Occipital lobe (tissue), 2 donors: ENCODE measurements around the gene PRUNE1. TPM values are rescaled to one million over a fixed set of nuclear protein-coding genes. Genes with fewer than 3 reads are reported as not detected.

ENCODE experiments used
- DNase-seq: peaks from one replicate; lab custom pipeline; 2025; lab: John Stamatoyannopoulos, UW
- total RNA-seq: library from RNA; depleted of rRNA; stranded (reverse); fragments of >200 nt; gene quantifications from one replicate; pipeline ENCODE4 v1.2.3, GENCODE V29; 2014

The PRUNE1 gene
- total RNA-seq, 1 donor from 2014 or later, result 25.3 TPM

DNA sequence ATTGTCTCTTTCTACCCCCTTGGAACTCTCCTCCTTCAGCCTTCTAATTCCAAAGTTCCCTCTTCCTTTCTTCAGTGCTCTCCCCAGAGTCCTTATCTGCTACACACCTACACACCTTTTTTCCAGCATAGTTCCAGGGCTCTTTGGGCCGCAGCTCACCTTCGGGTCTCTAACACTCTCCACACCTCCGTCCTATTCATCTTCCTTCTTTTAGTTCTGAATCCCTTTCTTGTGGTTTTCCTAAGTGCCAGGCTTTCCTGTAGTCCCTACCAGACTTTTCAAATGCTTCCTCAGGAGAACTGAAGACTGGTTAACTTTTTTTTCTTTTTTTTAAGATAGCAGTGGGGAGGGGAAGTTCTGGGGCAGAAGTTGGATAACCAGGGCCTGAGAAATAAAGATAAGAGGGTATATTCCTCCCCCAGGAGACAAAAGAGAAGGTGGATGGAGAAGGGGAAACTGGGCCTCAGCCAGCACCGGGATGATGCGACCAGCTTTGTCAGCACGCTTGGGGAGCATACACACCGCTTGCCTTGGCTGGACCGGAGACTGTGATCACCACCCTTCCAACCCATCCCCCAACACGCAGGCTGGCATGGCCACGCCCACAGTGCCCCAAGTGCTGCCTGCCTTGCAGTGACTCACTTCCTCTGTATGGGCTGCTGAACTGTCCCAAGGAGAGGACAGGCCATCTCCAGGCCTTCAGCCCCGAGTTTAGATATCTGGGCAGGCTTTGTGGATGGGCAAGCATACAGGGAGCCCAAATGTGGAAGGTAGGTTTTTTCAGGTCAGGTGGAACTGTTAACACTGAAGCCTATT lies 31.2 kb upstream of the PRUNE1 start:
- peak; percentile 39 for DNase-seq

- peak; percentile 53 for DNase-seq
Measured at GRCh38 chr1:150979092-150980056, 28.9 kb upstream of the PRUNE1 start.

DNA sequence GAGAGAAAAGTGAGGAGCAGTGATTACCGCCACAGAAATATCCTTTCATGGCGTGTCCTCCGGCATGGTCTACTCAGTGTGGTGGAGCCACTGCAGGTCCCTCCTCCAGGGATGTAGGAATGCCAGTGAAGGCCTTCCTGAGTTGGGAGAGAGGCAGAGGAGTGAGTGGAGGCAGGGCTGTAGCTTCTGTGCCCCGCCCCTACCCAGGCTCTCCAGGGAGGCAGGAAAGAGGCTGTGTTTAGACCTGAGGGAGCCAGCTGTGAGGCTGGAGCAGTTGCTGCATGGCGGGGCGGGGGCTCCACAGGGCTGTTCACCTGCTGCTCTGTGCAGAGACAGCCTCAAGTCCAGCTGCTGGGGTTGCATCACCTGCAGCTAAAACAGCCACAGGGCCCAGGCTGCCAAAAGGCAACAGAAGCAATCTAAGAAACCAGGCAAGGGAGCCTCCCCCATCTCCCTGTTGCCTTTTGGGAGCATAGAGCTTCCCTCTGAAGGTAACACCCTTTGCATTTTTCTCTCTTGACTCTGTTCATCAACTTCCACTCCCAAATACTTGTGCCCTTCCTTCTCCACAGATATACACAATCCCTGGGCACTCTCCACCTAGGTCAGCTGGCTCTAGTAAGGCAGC lies 27.0 kb upstream of the PRUNE1 start:
- no peak for DNase-seq

DNA sequence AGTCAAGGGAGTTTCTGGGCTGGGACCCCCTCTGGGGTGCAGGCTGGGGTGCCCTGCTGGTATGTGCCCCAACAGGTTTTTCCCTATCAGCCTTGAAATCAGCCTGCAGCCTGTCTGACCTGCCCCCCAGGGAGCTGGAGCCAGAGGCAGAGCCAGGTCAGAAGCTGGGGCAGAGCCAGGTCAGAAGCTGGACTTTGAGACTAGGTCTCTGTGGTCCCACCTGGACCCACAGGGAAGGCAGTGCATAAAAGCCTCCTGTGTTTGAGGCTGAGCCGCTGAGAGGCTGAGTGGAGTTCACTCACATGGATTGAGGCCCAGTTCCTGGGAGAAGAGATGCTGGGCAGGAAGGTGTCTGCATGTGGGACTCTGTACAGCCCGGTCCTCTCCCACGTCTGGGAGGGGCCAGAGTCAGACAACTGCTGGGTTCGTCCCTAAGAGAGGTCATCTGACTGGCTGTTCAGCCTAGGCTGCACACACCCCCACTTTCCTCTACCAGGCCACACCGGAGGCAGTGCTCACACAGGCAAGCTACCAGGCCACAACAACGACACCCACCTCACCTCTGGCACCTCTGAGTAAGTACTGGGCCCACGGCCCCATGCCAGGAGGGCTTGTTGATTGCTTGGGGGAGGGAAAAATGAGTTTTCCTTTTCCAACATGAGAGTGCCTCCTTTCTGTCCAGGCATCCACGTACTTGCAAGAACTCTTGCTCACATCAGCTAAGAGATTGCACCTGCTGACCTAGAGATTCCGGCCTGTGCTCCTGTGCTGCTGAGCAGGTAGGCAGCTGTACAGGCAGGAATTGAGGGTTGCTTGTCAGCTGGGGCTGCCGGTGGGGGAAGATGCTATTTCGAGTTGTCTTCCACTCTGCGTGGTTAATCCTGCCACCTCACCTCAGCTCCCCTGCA lies 26.2 kb upstream of the PRUNE1 start, which contains the start of gene ANXA9:
ANXA9 (plus strand) TSS at position 488 of the 908 bp plus-strand sequence. CDS start 814 bp downstream, outside the sequence.
- DNase-seq, result no peak

- DNase-seq, result no peak
Measured at GRCh38 chr1:150985179-150985825, 22.9 kb upstream of the PRUNE1 start.

DNA sequence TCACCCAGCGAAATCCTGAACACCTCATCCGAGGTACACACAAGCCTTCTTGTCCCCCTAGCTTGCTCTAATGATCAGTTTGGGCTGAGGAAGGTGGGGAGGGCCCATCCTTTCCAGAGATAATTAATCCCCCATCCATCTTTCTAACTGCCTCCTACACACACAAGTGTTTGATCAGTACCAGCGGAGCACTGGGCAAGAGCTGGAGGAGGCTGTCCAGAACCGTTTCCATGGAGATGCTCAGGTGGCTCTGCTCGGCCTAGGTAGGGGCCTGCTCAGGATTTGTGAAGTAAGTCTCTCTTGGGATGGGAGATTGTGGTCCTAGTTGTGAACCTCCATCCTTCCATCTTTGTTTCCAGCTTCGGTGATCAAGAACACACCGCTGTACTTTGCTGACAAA lies 20.3 kb upstream of the PRUNE1 start:
- no peak for DNase-seq

- no peak for DNase-seq
Measured at GRCh38 chr1:150992626-150993025, 15.6 kb upstream of the PRUNE1 start.

DNA sequence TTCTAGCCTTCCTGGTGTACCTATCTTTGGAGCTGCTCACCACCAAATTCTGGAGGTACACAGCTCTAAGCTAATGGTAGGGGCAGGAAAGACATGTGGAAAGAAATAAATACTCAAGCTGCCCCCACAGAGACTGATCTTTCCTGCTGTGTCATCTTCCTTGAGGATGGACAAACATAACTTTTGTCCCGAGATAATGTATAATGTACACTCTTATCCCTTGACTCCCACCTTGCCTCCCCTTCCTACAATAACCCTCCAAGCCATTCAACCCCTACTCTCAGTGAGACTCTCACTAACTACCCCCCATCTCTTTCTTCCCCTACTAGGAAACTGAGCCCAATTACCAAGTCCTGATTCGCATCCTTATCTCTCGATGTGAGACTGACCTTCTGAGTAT lies 14.0 kb upstream of the PRUNE1 start:
- DNase-seq, result no peak

DNA sequence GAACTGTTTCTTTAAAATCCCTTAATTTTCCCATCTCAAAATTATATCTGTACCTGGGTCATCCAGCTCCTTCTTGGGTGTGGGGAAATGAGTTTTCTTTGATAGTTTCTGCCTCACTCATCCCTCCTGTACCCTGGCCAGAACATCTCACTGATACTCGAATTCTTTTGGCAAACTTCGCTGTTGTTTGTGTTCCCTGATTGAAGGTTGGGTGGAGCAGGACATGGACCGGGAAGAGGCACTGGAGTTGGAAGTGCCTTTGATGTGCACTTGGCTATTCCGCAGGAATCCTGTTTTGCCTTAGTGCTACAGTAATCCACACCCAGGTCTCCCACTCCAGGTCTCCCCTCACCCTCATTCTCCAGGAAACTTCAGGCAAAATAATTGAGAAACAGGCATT lies 12.8 kb upstream of the PRUNE1 start:
- no peak for DNase-seq

DNA sequence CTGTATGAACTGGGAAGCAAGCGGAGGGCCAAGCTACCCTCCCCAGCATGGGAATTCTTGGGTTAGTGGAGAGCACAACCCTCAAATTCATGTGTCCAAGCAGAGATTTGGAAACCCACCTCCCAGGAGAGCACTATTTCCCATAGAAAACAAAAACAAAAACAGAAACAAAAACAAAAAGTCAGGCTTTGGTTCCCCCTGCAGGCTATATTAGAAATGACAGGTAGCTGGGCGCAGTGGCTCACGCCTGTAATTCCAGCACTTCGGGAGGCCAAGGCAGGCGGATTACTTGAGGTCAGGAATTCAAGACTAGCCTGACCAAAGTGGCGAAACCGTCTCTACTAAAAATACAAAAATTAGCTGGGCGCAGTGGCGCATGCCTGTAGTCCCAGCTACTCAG lies 12.4 kb upstream of the PRUNE1 start:
- DNase-seq, result peak; percentile 14

DNA sequence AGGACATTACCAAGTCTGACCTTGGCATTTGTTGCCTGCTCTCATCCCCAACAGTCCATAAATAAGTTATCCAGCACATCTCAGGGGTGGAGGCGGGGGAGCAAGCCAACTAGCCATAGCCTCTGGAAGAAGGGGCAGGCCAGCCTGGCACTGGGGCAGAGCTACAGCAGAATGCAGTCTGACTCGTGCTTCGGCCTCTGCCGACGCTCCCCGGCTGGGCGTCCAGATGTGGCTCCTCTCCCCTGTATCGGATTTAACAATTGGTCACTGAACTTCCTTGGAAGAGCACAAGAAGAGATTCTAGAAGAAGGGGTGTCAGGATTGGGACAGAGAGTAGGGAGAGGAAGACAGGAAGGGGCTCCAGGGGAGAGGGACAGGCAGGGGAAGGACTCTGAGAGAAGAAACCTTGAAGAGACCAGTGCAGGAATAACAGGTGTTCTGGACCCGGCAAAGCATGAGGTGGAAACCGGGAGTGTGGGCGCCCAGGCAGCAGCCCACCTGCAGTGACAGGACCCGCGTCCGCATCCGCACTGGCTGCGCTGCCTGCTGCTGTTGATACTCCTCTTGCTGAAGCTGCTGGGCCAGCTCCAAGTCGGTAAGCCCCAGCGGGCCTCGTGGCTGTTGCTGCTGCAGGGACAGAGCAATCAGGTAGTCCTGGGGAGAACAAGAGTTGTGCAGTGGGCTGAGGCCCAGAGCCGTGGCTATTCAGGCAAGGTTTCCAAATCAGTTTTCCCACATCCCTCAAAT lies 10.9 kb upstream of the PRUNE1 start:
- DNase-seq, result no peak

DNA sequence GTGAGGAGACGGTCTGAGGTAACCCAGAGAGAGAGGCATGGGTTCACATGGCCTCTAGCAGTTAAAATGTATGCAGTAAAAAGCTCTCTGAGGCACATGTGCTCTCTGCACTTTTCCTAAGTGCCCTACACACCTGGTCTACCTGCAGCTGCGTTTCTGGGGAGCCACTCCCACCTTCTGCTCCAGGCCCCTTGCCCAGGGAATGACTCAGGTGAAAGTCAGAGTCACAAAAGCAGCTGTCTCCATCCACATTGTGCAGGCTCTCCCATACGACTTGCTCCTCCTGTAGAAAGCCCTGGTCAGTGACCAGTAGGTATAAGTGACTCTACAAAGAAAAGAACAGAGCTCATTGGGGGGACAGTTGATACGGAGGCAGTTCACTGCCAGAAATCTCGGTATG lies 10.3 kb upstream of the PRUNE1 start:
- no peak for DNase-seq

- no peak for DNase-seq
Measured at GRCh38 chr1:150999051-150999674, 9.1 kb upstream of the PRUNE1 start.

- no peak for DNase-seq
Measured at GRCh38 chr1:150999926-151000325, 8.3 kb upstream of the PRUNE1 start.

DNA sequence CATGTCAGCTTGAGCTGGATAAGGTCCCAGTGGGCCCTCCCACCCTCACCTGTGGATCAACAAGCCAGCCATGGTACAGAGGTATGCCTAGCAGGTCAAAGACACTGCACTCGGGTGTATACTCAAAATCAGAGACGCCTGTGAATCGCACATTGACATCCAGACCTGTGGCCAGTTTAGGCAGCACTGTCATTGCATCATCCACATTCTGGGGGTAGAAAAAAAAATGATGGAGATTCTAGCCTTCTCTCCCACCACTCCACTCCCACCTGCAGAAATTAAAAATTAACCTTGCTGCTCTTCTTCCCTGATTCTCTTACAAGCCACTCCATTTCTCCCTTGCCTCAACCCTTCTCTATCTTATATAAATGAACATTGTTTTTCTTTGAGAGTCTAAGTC lies 7.8 kb upstream of the PRUNE1 start:
- DNase-seq, result no peak

DNA sequence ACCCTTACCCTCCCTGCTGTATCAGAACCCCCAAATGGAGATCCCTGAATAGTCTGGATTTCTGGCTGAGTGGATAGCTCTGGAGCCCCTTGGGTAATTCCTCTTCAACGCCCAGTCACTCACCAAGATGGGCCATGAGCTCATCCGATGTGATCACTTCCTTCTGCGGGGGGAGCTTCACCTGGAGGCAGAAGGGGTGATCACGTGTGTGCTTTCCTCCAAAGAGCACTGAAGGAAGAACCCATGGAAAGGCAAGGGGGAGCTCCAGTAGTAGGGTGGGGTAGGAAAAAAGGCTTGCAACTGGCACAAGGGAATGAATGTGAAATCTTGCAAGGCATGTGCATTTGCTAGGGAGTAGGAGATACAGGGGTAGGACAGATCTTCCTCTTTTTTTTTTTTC lies 6.6 kb upstream of the PRUNE1 start:
- no peak for DNase-seq

DNA sequence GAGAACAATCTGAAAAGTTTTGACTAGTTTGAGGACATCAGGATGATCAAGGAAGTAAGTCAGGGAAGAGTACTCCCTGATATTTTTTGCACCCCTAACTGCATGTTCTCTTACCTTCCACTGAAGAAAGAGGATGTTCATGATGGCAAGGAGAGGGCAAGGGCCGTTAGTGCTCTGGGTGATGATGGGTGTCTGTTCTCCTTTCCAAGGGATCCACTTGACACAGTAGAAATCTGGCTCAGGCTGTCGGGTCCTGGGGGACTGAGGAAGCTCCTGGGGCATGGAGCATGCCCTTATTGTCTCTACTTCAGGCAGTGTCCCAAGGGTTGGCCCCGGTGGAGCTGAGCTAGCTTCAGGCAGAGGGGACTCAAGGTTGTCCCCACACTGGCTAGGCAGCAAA lies 6.2 kb upstream of the PRUNE1 start:
- DNase-seq, result no peak

DNA sequence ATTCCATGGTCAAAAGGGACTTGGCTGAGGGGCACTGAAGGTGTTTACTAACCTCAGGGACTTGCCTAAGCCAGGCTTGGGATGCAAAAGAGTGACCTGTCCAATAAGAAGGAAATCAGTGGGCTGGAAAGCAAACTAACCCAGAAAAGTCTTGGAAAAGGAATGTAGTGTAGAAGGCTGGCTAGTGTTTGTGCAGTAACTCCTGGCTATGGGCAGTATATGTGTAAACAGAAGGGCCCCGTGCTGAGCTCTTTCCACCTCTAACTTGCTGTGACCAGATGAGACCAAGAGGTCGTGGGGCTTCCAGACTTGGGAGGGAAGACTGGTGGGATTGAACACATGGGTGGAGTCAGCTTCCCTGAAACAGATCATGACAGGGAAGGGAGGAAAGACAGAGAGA lies 5.6 kb upstream of the PRUNE1 start:
- no peak for DNase-seq

- no peak for DNase-seq
Measured at GRCh38 chr1:151003180-151003579, 5.1 kb upstream of the PRUNE1 start.
